Transverse colon (tissue), 4 donors: ENCODE measurements around the gene SLC23A1. TPM values are rescaled to one million over a fixed set of nuclear protein-coding genes. Genes with fewer than 3 reads are reported as not detected.

Experiments
- DNase-seq: peaks from one replicate; pipeline ENCODE4 v3.0.0-alpha.2; 2019
- H3K27ac ChIP-seq, 4 donors: fragments of 200-600 bp; sonication (generic); 2 replicates each; pipeline ENCODE4 v1.5.1; 2016 to 2018; ENCODE audit warnings: inconsistent platforms in 4 of 4
- H3K27me3 ChIP-seq: fragments of 200-600 bp; sonication (generic); 2 replicates; pipeline ENCODE4 v1.5.1; 2017; ENCODE audit warnings: inconsistent platforms
- H3K36me3 ChIP-seq, 4 donors: fragments of 200-600 bp; sonication (generic); 2 replicates each; pipeline ENCODE4 v1.5.1; 2017 to 2019; ENCODE audit warnings: inconsistent platforms in 4 of 4
- H3K4me1 ChIP-seq, 4 donors: fragments of 200-600 bp; sonication (generic); 2 replicates each; pipeline ENCODE4 v1.5.1; 2017 to 2020; ENCODE audit warnings: inconsistent platforms in 4 of 4
- H3K4me3 ChIP-seq, 4 donors: fragments of 200-600 bp; sonication (generic); 1 replicate in 1 of 4; 2 replicates in 3 of 4; pipeline versions ENCODE4 v1.5.1 to v1.6.1; 2017 to 2019; ENCODE audit warnings: inconsistent platforms in 4 of 4
- H3K9me3 ChIP-seq, 2 donors: fragments of 200-600 bp; sonication (generic); 2 replicates each; pipeline ENCODE4 v1.5.1; 2017 to 2019; ENCODE audit warnings: inconsistent platforms in 2 of 2
- EP300 ChIP-seq: sonication (generic); formaldehyde crosslinking; IDR thresholded peaks from one replicate; pipeline ENCODE4 v1.6.1; 2017; ENCODE audit warnings: antibody characterized with exemption, low read depth
- POLR2A ChIP-seq: fragments of 450-650 bp; IDR thresholded peaks from one replicate; pipeline ENCODE4 v1.6.1; 2016; ENCODE audit warnings: antibody characterized with exemption, mild to moderate bottlenecking, moderate library complexity
- POLR2AphosphoS5 ChIP-seq, 3 donors: sonication (generic); formaldehyde crosslinking; IDR thresholded peaks; one replicate each; pipeline ENCODE4 v1.6.1; 2016; ENCODE audit warnings: antibody characterized with exemption in 3 of 3
- WGBS, 2 donors: methylation state at CpG; one replicate each; pipeline ENCODE4 v1.1.5; 2018; ENCODE audit warnings: low coverage in 1 of 2; 5-methylcytosine and 5-hydroxymethylcytosine counted together
- in situ Hi-C, 4 donors: fragments of 200-750 bp; cut with MboI; loops; one replicate each; pipeline versions ENCODE4 v1.15.0 to v1.15.1; 2017; ENCODE audit warnings: low sequenced_read_pairs in 3 of 4, low pct_ligation_motif_present in 1 of 4, low pct_unique_long_range_greater_than_20kb in 1 of 4
- intact Hi-C: fragments of 100-400 bp; cut with DNase I; formaldehyde crosslinking; loops from one replicate; pipeline ENCODE4 v1.15.1; 2023; ENCODE audit warnings: low total_unique reads
- total RNA-seq, 4 donors: library from RNA; depleted of rRNA; stranded (reverse); fragments of >200 nt; gene quantifications; one replicate each; pipeline ENCODE4 v1.1.0, GENCODE V29; 2016
- TF ChIP-seq, protein P1 (sequence below), 5 experiments: fragments of 200-600 bp in 3 of 5; fragments of 450-650 bp in 2 of 5; sonication (generic) in 3 of 5; IDR thresholded peaks; 1 replicate in 2 of 5; 2 replicates in 3 of 5; pipeline ENCODE4 v1.5.1; 2016 to 2017; ENCODE audit warnings: antibody characterized with exemption in 5 of 5, inconsistent platforms in 3 of 5, mild to moderate bottlenecking in 2 of 5, moderate library complexity in 1 of 5

The SLC23A1 gene
- total RNA-seq, 4 donors from 2014 or later = 0.80 to 9.5 (median 7.4) TPM; not detected in 1

DNA sequence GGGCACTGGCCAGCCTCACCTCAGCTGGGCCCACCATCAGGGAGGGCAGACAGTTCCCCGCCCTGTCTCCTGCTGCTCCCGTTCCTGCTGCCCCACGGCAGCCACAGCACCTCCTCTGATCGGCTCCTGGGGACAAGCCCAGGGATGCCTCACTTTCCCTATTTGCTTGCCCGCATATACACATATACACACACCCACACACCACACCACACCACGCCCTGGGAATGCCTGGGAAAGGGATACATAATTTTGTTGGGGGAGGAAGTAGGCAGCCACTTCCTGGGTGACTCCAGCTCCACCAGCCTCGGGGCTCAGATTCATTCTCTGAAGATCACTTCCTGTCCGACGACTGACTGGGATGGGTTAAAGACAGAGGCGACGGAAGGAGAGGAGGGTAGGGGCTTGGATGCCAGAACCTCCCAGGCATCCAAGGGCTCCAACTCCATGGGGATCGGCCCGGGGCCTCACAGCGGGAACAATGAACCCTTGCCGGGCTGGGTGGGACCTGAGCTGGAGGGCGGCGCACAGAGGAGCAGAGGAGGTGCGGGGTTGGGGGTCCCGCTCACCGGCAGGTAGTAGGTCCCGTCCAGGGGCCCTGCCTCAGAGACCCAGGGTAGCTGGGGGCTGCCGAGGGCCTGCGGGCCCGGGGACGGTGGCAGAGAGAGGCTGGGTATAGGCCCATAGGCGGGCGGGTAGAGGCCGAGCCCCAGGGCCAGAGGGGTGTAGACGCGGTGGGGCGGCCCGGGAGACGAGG lies 8.7 kb upstream of the SLC23A1 start:
- peak; percentile 64 for TF ChIP-seq POLR2A
- peak in 1 of 3 donors; percentile 55 for TF ChIP-seq POLR2AphosphoS5 (IDR thresholded peaks at IDR 0.05)
- TF ChIP-seq, protein P1, sequence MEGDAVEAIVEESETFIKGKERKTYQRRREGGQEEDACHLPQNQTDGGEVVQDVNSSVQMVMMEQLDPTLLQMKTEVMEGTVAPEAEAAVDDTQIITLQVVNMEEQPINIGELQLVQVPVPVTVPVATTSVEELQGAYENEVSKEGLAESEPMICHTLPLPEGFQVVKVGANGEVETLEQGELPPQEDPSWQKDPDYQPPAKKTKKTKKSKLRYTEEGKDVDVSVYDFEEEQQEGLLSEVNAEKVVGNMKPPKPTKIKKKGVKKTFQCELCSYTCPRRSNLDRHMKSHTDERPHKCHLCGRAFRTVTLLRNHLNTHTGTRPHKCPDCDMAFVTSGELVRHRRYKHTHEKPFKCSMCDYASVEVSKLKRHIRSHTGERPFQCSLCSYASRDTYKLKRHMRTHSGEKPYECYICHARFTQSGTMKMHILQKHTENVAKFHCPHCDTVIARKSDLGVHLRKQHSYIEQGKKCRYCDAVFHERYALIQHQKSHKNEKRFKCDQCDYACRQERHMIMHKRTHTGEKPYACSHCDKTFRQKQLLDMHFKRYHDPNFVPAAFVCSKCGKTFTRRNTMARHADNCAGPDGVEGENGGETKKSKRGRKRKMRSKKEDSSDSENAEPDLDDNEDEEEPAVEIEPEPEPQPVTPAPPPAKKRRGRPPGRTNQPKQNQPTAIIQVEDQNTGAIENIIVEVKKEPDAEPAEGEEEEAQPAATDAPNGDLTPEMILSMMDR (IDR thresholded peaks at IDR 0.05) = no peak
- Histone ChIP-seq H3K4me3 (peak overlapping the region in 3 of 4 donors; percentile 29 to 61 (median 44)), H3K27ac (peak overlapping the region; percentile 81 to 87 (median 82)), H3K9me3 (no peaks in the 10 kb centered on the region), H3K36me3 (no peaks in the 10 kb centered on the region), H3K4me1 (peaks cover 0 to 63% (median 50%) of the 10 kb centered on the region in 4 donors), H3K27me3 (peaks cover 21% of the 10 kb centered on the region)
- DNase-seq = peak; percentile 71
- in situ Hi-C loops = no loop called here
- 24% methylated on average over 24 of the region's 33 CpGs; no CpG with 5 or more reads in 1 of the 2 donors for WGBS, 2 donors
- intact Hi-C loops = no loop called here

DNA sequence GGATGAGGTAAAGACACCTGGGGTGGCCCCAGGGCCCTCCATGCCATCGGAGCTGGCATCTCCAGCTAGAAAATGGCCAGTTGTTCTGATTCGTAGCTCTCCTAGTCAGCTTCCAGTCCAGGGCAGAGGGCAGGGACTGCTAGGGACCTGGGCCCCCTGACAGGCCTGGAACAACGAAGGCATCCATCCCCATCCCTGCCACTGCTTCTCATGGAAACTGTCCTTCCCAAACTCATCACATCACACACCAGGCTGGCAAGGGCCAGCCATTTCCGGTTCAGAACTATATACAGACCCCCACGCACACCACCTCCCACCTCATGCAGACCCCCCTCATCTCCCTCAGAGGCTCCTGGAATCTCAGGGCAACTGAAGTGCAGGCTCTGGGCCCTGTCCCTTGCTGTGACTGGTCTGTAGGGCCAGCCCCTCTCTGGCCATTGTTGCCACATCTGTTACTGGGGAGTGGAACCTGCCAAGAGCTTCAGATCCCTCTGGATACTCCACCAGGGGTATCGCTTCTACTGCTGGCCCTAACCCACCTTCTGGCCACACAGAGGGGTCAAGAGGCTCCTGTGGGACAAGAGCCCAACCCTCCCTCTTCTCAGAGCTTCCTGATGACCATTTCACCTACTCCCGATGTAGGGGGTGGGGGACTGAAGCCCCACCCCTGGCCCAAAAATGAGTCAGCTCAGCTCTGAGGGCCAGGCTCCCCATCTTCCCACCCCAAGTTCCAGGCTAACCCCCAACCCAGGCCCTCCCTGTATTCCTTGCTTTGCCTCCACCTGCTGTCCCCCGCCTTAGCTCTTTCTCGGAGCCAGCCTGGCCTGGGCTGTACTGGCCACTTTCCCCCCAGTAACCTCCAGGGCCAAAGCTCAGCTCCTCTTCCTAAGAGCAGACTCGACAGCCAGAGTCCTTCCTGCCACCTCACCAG lies 7.8 kb upstream of the SLC23A1 start:
- in situ Hi-C loops (no loop called here), intact Hi-C loops (no loop called here)
- WGBS, 2 donors = 71 to 75% methylated on average over 1 to 9 of the region's 10 CpGs

DNA sequence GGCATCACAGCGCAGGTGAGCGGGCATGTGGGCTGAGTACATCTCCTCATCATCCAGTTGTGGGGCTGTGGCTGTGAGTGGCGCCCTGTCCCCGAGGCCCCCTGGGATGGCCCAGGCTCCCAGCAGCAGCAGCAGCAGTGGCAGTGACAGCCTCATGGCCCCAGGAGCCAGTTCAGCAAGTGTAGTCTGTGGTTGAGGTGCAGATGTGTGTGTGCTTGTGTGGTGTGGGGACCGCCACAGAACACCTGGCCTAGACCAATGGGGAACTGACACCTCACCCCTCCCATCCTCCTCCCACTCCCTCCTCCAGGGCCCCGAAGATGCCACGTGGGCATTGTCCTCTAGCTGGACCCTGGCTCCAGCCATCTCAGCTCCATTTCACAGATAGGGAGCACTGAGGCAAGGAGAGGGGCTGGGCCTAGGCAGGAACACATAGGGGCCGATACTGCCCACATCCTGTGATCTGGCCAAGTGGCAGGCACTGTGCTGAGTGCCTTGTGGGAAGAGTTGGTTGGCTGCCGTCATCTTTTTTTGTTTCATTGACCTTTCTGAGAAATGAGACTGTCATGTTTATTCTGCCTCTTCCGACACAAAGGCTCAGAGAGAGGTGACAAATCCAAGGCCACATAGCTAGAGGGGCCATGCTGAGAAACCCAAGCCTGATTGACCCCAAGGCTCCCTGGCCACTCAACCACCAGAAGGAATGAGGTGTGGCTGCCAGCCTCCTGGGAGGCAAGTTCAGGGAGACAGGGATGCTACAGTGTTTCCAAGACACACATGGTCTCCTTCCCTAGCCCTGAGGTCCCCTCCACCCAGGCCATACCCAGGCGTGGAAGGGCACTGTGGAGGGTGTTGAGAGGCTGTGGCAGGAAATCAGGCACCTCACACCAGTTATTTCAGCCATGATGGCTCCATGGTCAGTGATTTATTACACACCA lies 6.9 kb upstream of the SLC23A1 start, which contains the start of gene MZB1:
Gene MZB1 (minus strand): TSS at position 213 of the 938 bp plus-strand sequence. CDS start 57 bp downstream, at position 156.
- H3K36me3 ChIP-seq = no peaks in the 10 kb centered on the region
- peaks cover 21% of the 10 kb centered on the region for H3K27me3 ChIP-seq
- peak; percentile 77 for DNase-seq
- TF ChIP-seq, protein P1 (IDR thresholded peaks at IDR 0.05) = no peak
- TF ChIP-seq POLR2A (peak; percentile 20), POLR2AphosphoS5 (IDR thresholded peaks at IDR 0.05) (peak in 1 of 3 donors; percentile 85)
- H3K9me3 ChIP-seq = no peaks in the 10 kb centered on the region
- H3K4me1 ChIP-seq = peaks cover under 1 to 71% (median 52%) of the 10 kb centered on the region in 4 donors
- intact Hi-C loops (no loop called here), in situ Hi-C loops (no loop called here)
- WGBS, 2 donors = 80 to 100% methylated on average over 1 to 10 of the region's 11 CpGs
- peak within 1 kb of the TSS; percentile 81 to 87 (median 82) for H3K27ac ChIP-seq
- H3K4me3 ChIP-seq = peak within 1 kb of the TSS in 3 of 4 donors; percentile 30 to 45 (median 32)

More for the DNA sequence above, 7.8 kb upstream of the SLC23A1 start:
- H3K9me3 ChIP-seq = no peaks in the 10 kb centered on the region
- H3K4me3 ChIP-seq = no peak overlapping the region
- peaks cover 21% of the 10 kb centered on the region for H3K27me3 ChIP-seq
- peak overlapping the region; percentile 81 to 87 (median 82) for H3K27ac ChIP-seq
- H3K4me1 ChIP-seq = peaks cover 0 to 63% (median 50%) of the 10 kb centered on the region in 4 donors
- no peak for DNase-seq
- TF ChIP-seq EP300 (no peak), POLR2AphosphoS5 (IDR thresholded peaks at IDR 0.05) (no peak), POLR2A (no peak)
- TF ChIP-seq, protein P1 (IDR thresholded peaks at IDR 0.05) = no peak
- H3K36me3 ChIP-seq = no peaks in the 10 kb centered on the region
